Measurements from ENCODE around the gene ZNF615.

DNA sequence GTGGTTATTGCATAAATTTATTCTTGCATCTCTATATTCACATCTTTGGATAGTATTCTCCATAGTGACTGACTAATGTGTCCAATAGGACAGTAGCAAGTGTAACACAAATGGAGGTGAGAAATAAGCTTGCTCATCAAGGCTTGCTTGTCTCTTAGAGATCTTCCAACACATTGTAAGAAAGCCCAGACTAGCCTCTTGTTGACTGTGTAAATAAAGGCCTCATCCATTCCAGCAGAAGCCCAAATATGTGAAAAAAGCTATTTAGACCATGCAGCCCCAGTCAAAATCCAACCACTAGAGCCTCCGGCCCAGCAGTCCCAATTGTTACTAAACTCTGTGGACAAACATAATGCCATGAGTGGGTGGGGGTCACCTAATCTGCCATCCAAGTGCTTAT, 2.7 kb upstream of the ZNF615 start:
- TF ChIP-seq PPARA (CRISPR knock-in tag; IDR thresholded peaks at IDR 0.05; ENCODE audit: borderline replicate concordance) (no peak), ISL1 (CRISPR knock-in tag; IDR thresholded peaks at IDR 0.05) (no peak), SNAI2 (CRISPR knock-in tag; IDR thresholded peaks at IDR 0.05) (no peak), ARNTL (CRISPR knock-in tag; IDR thresholded peaks at IDR 0.05; ENCODE audit: borderline replicate concordance, low read depth) (no peak), ZNF8 (CRISPR knock-in tag; IDR thresholded peaks at IDR 0.05) (no peak)
- TF ChIP-seq, protein P1, sequence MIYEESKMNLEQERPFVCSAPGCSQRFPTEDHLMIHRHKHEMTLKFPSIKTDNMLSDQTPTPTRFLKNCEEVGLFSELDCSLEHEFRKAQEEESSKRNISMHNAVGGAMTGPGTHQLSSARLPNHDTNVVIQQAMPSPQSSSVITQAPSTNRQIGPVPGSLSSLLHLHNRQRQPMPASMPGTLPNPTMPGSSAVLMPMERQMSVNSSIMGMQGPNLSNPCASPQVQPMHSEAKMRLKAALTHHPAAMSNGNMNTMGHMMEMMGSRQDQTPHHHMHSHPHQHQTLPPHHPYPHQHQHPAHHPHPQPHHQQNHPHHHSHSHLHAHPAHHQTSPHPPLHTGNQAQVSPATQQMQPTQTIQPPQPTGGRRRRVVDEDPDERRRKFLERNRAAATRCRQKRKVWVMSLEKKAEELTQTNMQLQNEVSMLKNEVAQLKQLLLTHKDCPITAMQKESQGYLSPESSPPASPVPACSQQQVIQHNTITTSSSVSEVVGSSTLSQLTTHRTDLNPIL (CRISPR knock-in tag; IDR thresholded peaks at IDR 0.05; ENCODE audit: low read depth): no peak
- TF ChIP-seq, protein P2, sequence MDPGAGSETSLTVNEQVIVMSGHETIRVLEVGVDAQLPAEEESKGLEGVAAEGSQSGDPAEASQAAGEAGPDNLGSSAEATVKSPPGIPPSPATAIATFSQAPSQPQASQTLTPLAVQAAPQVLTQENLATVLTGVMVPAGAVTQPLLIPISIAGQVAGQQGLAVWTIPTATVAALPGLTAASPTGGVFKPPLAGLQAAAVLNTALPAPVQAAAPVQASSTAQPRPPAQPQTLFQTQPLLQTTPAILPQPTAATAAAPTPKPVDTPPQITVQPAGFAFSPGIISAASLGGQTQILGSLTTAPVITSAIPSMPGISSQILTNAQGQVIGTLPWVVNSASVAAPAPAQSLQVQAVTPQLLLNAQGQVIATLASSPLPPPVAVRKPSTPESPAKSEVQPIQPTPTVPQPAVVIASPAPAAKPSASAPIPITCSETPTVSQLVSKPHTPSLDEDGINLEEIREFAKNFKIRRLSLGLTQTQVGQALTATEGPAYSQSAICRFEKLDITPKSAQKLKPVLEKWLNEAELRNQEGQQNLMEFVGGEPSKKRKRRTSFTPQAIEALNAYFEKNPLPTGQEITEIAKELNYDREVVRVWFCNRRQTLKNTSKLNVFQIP (CRISPR knock-in tag; IDR thresholded peaks at IDR 0.05; ENCODE audit: borderline replicate concordance, low read depth): no peak
